T-cell (primary cell): ENCODE data around the gene FAM217B. TPM values are rescaled to one million over a fixed set of nuclear protein-coding genes. Genes with fewer than 3 reads are reported as not detected.

Experiments used
- ATAC-seq, 4 experiments: fragments of 200-7000 bp in 3 of 4; fragments of 150-1000 bp in 1 of 4; cut with Tn5 transposase; replicated peaks in 1 of 4; 1 replicate in 3 of 4; 2 replicates in 1 of 4; pipeline ENCODE4 v1.10.0; 2021; ENCODE audit warnings: moderate library complexity in 3 of 4, mild to moderate bottlenecking in 2 of 4, moderate number of reproducible peaks in 1 of 4
- CTCF ChIA-PET, 2 donors: fragments of 300-600 bp; sonication (Branson Sonifier 250); formaldehyde crosslinking; loops; one replicate each; lab custom pipeline; 2022; ENCODE audit warnings: antibody characterized with exemption in 2 of 2; lab: Charles Lee
- POLR2A ChIA-PET, 2 donors: fragments of 300-600 bp; sonication (Branson Sonifier 250); formaldehyde crosslinking; loops; one replicate each; lab custom pipeline; 2022; ENCODE audit warnings: antibody characterized with exemption in 2 of 2; lab: Charles Lee
- DNase-seq, 35 experiments: peaks; one replicate each; pipeline versions ENCODE4 v3.0.0 to v3.0.0-alpha.2; 2013 to 2023
- H3K27ac ChIP-seq: one replicate; pipeline ENCODE4 v1.5.1; 2013; ENCODE audit warnings: low read length
- H3K27me3 ChIP-seq, 2 experiments: replicated peaks in 1 of 2; 1 replicate in 1 of 2; 2 replicates in 1 of 2; pipeline versions ENCODE4 v1.6.1 to v1.7.0; 2013; ENCODE audit warnings: low read length in 1 of 2, mixed read lengths in 1 of 2; ENCODE audit not compliant: control insufficient read depth in 2 of 2, insufficient read depth in 2 of 2; ENCODE audit errors: extremely low read depth in 1 of 2
- H3K36me3 ChIP-seq, 2 donors: 1 replicate in 1 of 2; 2 replicates in 1 of 2; pipeline versions ENCODE4 v1.6.1 to v1.7.0; 2013; ENCODE audit warnings: low read length in 1 of 2; ENCODE audit not compliant: control insufficient read depth in 2 of 2, insufficient read depth in 1 of 2; ENCODE audit errors: extremely low read depth in 1 of 2
- H3K4me1 ChIP-seq, 2 experiments: 1 replicate in 1 of 2; 2 replicates in 1 of 2; pipeline versions ENCODE4 v1.6.1 to v1.7.0; 2013; ENCODE audit warnings: low read length in 2 of 2, mixed read lengths in 1 of 2; ENCODE audit not compliant: insufficient read depth in 2 of 2, control insufficient read depth in 1 of 2; ENCODE audit errors: extremely low read depth in 1 of 2
- H3K4me3 ChIP-seq, 2 donors: 1 replicate in 1 of 2; 2 replicates in 1 of 2; pipeline versions ENCODE4 v1.5.1 to v1.7.0; 2013; ENCODE audit warnings: mild to moderate bottlenecking in 2 of 2, low read length in 1 of 2, moderate library complexity in 1 of 2; ENCODE audit not compliant: control insufficient read depth in 1 of 2; ENCODE audit errors: extremely low read depth in 1 of 2
- H3K9me3 ChIP-seq: 2 replicates; pipeline ENCODE4 v1.7.0; 2013
- H3K27ac Mint-ChIP-seq, 2 donors: one replicate each; pipeline ENCODE4 v1.8.0; 2020 to 2021; ENCODE audit warnings: mild to moderate bottlenecking in 2 of 2, mixed read lengths in 2 of 2
- H3K27me3 Mint-ChIP-seq, 2 donors: one replicate each; pipeline ENCODE4 v1.8.0; 2021 to 2022; ENCODE audit warnings: mixed read lengths in 2 of 2
- H3K36me3 Mint-ChIP-seq: one replicate; pipeline ENCODE4 v1.8.0; 2021; ENCODE audit warnings: mixed read lengths
- H3K4me1 Mint-ChIP-seq, 3 donors: one replicate each; pipeline ENCODE4 v1.8.0; 2020 to 2022; ENCODE audit warnings: mixed read lengths in 3 of 3, mild to moderate bottlenecking in 1 of 3
- H3K4me3 Mint-ChIP-seq, 3 donors: one replicate each; pipeline ENCODE4 v1.8.0; 2020 to 2022; ENCODE audit warnings: mild to moderate bottlenecking in 3 of 3, mixed read lengths in 3 of 3, moderate library complexity in 3 of 3
- H3K9me3 Mint-ChIP-seq, 3 donors: one replicate each; pipeline ENCODE4 v1.8.0; 2020 to 2022; ENCODE audit warnings: mixed read lengths in 3 of 3
- WGBS: methylation state at CpG from one replicate; pipeline ENCODE4 v1.1.5; 2013; ENCODE audit warnings: missing lambda C conversion rate; ENCODE audit not compliant: insufficient coverage; 5-methylcytosine and 5-hydroxymethylcytosine counted together
- total RNA-seq, 35 experiments: library from RNA in 6 of 35; stranded (reverse) in 6 of 35; fragments of 120-200 nt in 1 of 35; gene quantifications; one replicate each; pipeline versions ENCODE4 v1.2.1 to v1.2.4 and lab custom pipeline; 2013 to 2026

The FAM217B gene
- total RNA-seq, 5 donors from 2014 or later (not counting 1 experiment from before 2014, with no cell fraction given), result 19.3 to 35.6 (median 29.5) TPM

- Histone ChIP-seq H3K4me1 (no peaks in the 10 kb centered on the region), H3K27ac (no peak overlapping the region), H3K36me3 (no peaks in the 10 kb centered on the region), H3K4me3 (no peak overlapping the region), H3K9me3 (no peaks in the 10 kb centered on the region), H3K27me3 (peaks cover 0 to 6% of the 10 kb centered on the region in 2 experiments)
- no peak overlapping the region for H3K4me3 Mint-ChIP-seq
- H3K9me3 Mint-ChIP-seq, result no peaks in the 10 kb centered on the region
- no CpG with 5 or more reads among the region's 1 CpG for WGBS
- H3K4me1 Mint-ChIP-seq, result peaks cover 0 to 5% (median 2%) of the 10 kb centered on the region in 3 donors
- POLR2A ChIA-PET, result no interaction called here
- peaks cover 6 to 11% of the 10 kb centered on the region in 2 donors for H3K27me3 Mint-ChIP-seq
- ATAC-seq (no peak), DNase-seq (no peak)
- H3K36me3 Mint-ChIP-seq, result peaks cover 39% of the 10 kb centered on the region
- H3K27ac Mint-ChIP-seq, result no peak overlapping the region
- CTCF ChIA-PET, result no interaction called here
Measured at GRCh38 chr20:59996108-59996507, 55.9 kb downstream of the FAM217B start.

DNA sequence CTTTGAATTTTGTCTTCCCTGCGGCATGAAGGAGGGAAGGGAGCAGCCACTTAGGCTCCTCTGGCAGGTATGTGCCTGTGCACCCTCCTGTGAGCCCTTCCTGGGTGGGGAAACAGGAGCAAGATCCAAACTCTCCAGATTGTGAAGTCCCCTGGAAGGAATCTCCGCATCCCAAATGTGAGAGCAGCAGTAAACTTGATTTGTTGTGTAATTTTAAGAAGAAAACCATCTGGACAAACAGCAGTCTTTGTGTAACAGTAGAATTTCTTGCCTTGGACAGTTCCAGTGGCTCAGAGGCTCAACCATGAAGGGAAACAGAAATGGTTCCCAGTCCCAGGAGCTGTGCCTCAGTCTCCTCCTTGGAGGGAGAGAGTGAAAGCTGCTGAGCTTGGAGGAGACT is 57.7 kb downstream of the FAM217B start:
- H3K27me3 Mint-ChIP-seq, result peaks cover 6 to 11% of the 10 kb centered on the region in 2 donors
- ATAC-seq, result no peak
- H3K9me3 Mint-ChIP-seq, result no peaks in the 10 kb centered on the region
- Histone ChIP-seq H3K27me3 (peaks cover 0 to 6% of the 10 kb centered on the region in 2 experiments), H3K36me3 (no peaks in the 10 kb centered on the region), H3K27ac (no peak overlapping the region), H3K9me3 (no peaks in the 10 kb centered on the region), H3K4me3 (no peak overlapping the region), H3K4me1 (no peaks in the 10 kb centered on the region)
- DNase-seq, result no peak
- peaks cover 45% of the 10 kb centered on the region for H3K36me3 Mint-ChIP-seq
- 100% methylated on average over 2 of the region's 2 CpGs for WGBS
- POLR2A ChIA-PET, result interaction anchor here in 1 of 2 donors (0.6 kb wide), 1 partner anchor 1332 kb away, joined by 4 read pairs; no protein-coding TSS in a partner anchor
- H3K4me3 Mint-ChIP-seq, result no peak overlapping the region
- no peak overlapping the region for H3K27ac Mint-ChIP-seq
- peaks cover 0 to 5% (median 2%) of the 10 kb centered on the region in 3 donors for H3K4me1 Mint-ChIP-seq
- CTCF ChIA-PET, result no interaction called here

Other genes starting within 250 kb of the FAM217B start
- 1 to 10 TPM; 3.0 to 6.0 (median 3.8) TPM for gene SYCP2, start 6.8 kb upstream of the FAM217B start, total RNA-seq
- gene PPP1R3D, start 84 bp upstream of the FAM217B start, total RNA-seq, result 10 to 100 TPM in 2 of 5 donors, 1 to 10 TPM in 3; 3.6 to 10.9 (median 9.7) TPM
- 1 to 10 TPM; 1.5 to 5.2 (median 2.9) TPM for gene CDH26, start 18.0 kb downstream of the FAM217B start, total RNA-seq